ENCODE data around the gene OSBPL5.

OSBPL5 gene

DNA sequence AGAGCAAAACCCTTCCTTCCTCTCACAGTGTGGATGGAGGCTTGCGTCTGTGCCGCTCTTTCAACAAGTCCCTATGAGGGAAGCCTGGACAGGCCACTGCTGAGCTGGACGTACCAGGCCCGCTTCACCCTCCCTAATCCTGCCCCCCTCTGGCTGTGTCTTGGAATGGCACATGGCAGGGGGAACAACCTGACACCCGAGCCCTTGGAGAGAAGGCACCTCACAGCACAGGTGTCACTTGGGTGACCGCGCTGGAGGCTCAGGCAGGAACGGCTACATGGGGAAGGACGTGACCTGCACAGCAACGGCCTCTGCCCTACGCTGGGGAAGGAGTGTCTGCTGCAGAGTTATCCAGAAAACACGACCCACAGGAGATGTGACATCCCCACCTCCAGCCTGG is 118.9 kb downstream of the OSBPL5 start:
- H3K79me2 ChIP-seq (ENCODE audit: control insufficient read depth, low read length) = peaks cover 91% of the 10 kb centered on the region
- H3K9me2 ChIP-seq (replicated peaks; ENCODE audit: control insufficient read depth, low read length) = no peaks in the 10 kb centered on the region
- H3K9me3 ChIP-seq (ENCODE audit: control insufficient read depth, insufficient read depth, low read length) = no peaks in the 10 kb centered on the region
- no peaks in the 10 kb centered on the region for H3F3A ChIP-seq (ENCODE audit: control insufficient read depth, insufficient read depth)
- no peak overlapping the region for H3K4me3 ChIP-seq (ENCODE audit: low read length)
- TF ChIP-seq, protein P1, sequence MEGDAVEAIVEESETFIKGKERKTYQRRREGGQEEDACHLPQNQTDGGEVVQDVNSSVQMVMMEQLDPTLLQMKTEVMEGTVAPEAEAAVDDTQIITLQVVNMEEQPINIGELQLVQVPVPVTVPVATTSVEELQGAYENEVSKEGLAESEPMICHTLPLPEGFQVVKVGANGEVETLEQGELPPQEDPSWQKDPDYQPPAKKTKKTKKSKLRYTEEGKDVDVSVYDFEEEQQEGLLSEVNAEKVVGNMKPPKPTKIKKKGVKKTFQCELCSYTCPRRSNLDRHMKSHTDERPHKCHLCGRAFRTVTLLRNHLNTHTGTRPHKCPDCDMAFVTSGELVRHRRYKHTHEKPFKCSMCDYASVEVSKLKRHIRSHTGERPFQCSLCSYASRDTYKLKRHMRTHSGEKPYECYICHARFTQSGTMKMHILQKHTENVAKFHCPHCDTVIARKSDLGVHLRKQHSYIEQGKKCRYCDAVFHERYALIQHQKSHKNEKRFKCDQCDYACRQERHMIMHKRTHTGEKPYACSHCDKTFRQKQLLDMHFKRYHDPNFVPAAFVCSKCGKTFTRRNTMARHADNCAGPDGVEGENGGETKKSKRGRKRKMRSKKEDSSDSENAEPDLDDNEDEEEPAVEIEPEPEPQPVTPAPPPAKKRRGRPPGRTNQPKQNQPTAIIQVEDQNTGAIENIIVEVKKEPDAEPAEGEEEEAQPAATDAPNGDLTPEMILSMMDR (IDR thresholded peaks at IDR 0.05; ENCODE audit: low read depth, low read length, poor library complexity, severe bottlenecking) = peak; percentile 42
- TF ChIP-seq EZH2phosphoT487 (IDR thresholded peaks at IDR 0.05; ENCODE audit: borderline replicate concordance, low read length) = no peak
- peaks cover 19% of the 10 kb centered on the region for H3K4me1 ChIP-seq (ENCODE audit: control insufficient read depth, low read length)
- no peak overlapping the region for H3K27ac ChIP-seq (ENCODE audit: low read depth, low read length)
- no peak overlapping the region for H3K4me2 ChIP-seq (ENCODE audit: low read length)
- peaks cover 55% of the 10 kb centered on the region for H3K36me3 ChIP-seq (ENCODE audit: control insufficient read depth, low read length)
- H3K27me3 ChIP-seq (ENCODE audit: control insufficient read depth, low read length) = no peaks in the 10 kb centered on the region
- H4K20me1 ChIP-seq (ENCODE audit: control insufficient read depth, insufficient read depth, low read depth, low read length) = peaks cover 9% of the 10 kb centered on the region; the same call in 1 of the 2 replicates

DNA sequence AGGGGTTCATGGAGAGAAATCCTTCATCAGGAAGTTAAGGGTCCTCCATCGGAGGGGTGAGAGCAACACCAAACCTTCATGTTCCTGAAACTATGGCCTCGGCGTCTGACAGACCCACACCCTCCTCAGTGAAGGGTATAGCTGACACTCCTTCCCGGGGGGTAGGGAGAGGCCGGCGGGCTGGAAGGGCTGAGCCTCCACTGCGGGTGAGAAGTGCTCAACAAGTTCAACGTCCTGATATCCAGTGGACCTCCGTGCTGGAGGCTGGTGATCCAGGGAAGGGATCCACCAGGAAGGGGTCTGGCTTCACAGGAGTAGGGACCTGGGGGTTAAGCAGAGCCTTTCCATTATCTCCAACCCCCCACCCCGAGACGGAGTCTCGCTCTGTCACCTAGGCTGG is 120.2 kb downstream of the OSBPL5 start:
- no peak overlapping the region for H3K27ac ChIP-seq (ENCODE audit: low read depth, low read length)
- H4K20me1 ChIP-seq (ENCODE audit: control insufficient read depth, insufficient read depth, low read depth, low read length) = 0 out of 2 replicates have a peak, but pooled peaks cover 5% of the 10 kb centered on the region
- no peak overlapping the region for H3K4me2 ChIP-seq (ENCODE audit: low read length)
- H3K9me3 ChIP-seq (ENCODE audit: control insufficient read depth, insufficient read depth, low read length) = no peaks in the 10 kb centered on the region
- peaks cover 78% of the 10 kb centered on the region for H3K79me2 ChIP-seq (ENCODE audit: control insufficient read depth, low read length)
- H3K4me1 ChIP-seq (ENCODE audit: control insufficient read depth, low read length) = peaks cover 10% of the 10 kb centered on the region
- no peaks in the 10 kb centered on the region for H3K27me3 ChIP-seq (ENCODE audit: control insufficient read depth, low read length)
- no peak overlapping the region for H3K4me3 ChIP-seq (ENCODE audit: low read length)
- peaks cover 63% of the 10 kb centered on the region for H3K36me3 ChIP-seq (ENCODE audit: control insufficient read depth, low read length)
- no peaks in the 10 kb centered on the region for H3F3A ChIP-seq (ENCODE audit: control insufficient read depth, insufficient read depth)
- TF ChIP-seq, protein P1 (IDR thresholded peaks at IDR 0.05; ENCODE audit: low read depth, low read length, poor library complexity, severe bottlenecking) = no peak
- no peak for TF ChIP-seq EZH2phosphoT487 (IDR thresholded peaks at IDR 0.05; ENCODE audit: borderline replicate concordance, low read length)
- H3K9me2 ChIP-seq (replicated peaks; ENCODE audit: control insufficient read depth, low read length) = no peaks in the 10 kb centered on the region

DNA sequence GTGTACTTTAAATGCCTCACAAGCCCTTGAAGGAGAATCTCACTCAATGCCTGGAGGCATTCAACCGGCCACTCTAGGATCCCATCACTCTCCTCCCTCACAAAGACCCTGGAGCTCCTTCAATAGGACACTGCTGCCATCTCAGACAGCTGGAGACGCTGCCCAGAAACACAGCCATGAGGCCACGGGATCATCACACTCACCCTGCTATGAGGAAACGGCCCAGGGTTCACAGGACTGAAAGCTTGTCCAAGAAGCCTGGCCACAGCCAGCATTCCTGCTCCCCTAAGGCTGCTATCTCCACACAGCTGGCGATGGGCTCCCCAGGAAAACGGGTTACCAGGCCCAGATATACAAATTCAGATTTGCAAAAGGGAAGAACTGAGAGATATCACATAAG is 121.1 kb downstream of the OSBPL5 start:
- Histone ChIP-seq H3K79me2 (ENCODE audit: control insufficient read depth, low read length) (peaks cover 69% of the 10 kb centered on the region), H3K27me3 (ENCODE audit: control insufficient read depth, low read length) (no peaks in the 10 kb centered on the region), H3K4me2 (ENCODE audit: low read length) (no peak overlapping the region), H3K27ac (ENCODE audit: low read depth, low read length) (no peak overlapping the region), H3K4me3 (ENCODE audit: low read length) (no peak overlapping the region), H3K36me3 (ENCODE audit: control insufficient read depth, low read length) (peaks cover 66% of the 10 kb centered on the region), H3K9me2 (replicated peaks; ENCODE audit: control insufficient read depth, low read length) (no peaks in the 10 kb centered on the region), H3K9me3 (ENCODE audit: control insufficient read depth, insufficient read depth, low read length) (no peaks in the 10 kb centered on the region), H3F3A (ENCODE audit: control insufficient read depth, insufficient read depth) (no peaks in the 10 kb centered on the region), H4K20me1 (ENCODE audit: control insufficient read depth, insufficient read depth, low read depth, low read length) (0 out of 2 replicates have a peak, but pooled peaks cover 2% of the 10 kb centered on the region), H3K4me1 (ENCODE audit: control insufficient read depth, low read length) (peaks cover 4% of the 10 kb centered on the region)
- TF ChIP-seq, protein P1 (IDR thresholded peaks at IDR 0.05; ENCODE audit: low read depth, low read length, poor library complexity, severe bottlenecking) = no peak
- TF ChIP-seq EZH2phosphoT487 (IDR thresholded peaks at IDR 0.05; ENCODE audit: borderline replicate concordance, low read length) = no peak
